Melanocyte of skin (primary cell): Measurements from ENCODE around the gene MYOD1. TPM values are rescaled to one million over a fixed set of nuclear protein-coding genes. Genes with fewer than 3 reads are reported as not detected.

Source experiments
- total RNA-seq, 2 donors: library from RNA; depleted of rRNA; stranded (reverse); fragments of >200 nt; gene quantifications; 2 replicates each; pipeline ENCODE4 v1.2.3, GENCODE V29; 2012

MYOD1 gene
- total RNA-seq: not detected

GRCh38 chr11:17719028-17719937 lies at the start of gene MYOD1:
TSS of gene MYOD1 (plus strand) at chr11:17719571. CDS start at chr11:17719783, 212 bp downstream.

GRCh38 chr11:17734418-17734911 lies 15.1 kb downstream of the MYOD1 start, which contains the start of gene KCNC1:
TSS of gene KCNC1 (plus strand) at chr11:17734781. CDS start at chr11:17736003, 1,222 bp downstream.

Other genes starting within 250 kb of the MYOD1 start
- gene ABCC8, start 242.7 kb upstream of the MYOD1 start, total RNA-seq: under 1 TPM in 1 of 2 donors, not detected in 1; 0.33 TPM
- not detected for gene USH1C, start 175.2 kb upstream of the MYOD1 start, total RNA-seq
- gene OTOG, start 172.3 kb upstream of the MYOD1 start, total RNA-seq: not detected
- not detected for gene KCNC1, start 15.2 kb downstream of the MYOD1 start, total RNA-seq